ENCODE data around the gene EIF5A2. TPM values are rescaled to one million over a fixed set of nuclear protein-coding genes. Genes with fewer than 3 reads are reported as not detected.

The EIF5A2 gene
- total and polyA plus RNA-seq, 10 of the 15 experiments (the other 5 are each of a cell fraction or from before 2014, with no cell fraction given): 0.76 to 3.0 (median 2.2) TPM

DNA sequence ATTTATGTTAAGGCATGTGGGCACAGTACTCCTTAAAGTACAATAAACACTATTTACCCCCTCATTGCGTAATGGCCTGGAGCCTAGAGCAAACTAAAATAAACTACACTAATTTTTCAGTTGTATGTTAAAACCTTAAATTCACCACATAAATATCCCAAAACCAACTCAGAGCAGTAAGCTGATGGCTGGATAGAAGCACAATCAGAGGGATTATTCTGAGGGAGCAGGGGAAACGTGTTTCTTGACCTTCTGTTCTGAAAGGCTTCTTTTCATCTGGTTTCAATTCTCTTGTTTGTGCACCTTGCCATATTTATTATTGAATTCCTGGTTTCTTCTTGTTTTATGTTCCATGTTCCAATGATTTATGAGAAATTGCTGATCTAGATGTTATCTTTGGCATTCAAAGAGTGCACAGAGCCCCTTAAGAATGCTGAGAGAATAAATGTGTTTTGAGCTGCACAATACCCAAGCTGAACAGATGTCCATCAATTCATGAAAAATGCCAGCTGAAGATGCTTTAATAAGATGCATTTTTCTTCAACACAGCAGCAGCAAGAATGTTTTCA, 68.1 kb downstream of the EIF5A2 start:
- no peak overlapping the region for H3K27ac ChIP-seq (ENCODE audit: control insufficient read depth, insufficient read depth)
- H4K20me1 ChIP-seq (ENCODE audit: control insufficient read depth, insufficient read depth): no peaks in the 10 kb centered on the region
- H2AFZ ChIP-seq (ENCODE audit: control insufficient read depth, low read depth, low read length): no peak overlapping the region
- ChIA-PET CTCF (interaction anchor here (0.7 to 1.4 kb wide), 3 partner anchors 8 to 426 kb away, joined by 3 to 5 read pairs (median 3); no protein-coding TSS in a partner anchor), POLR2A (no interaction called here), RAD21 (ENCODE audit: unreplicated experiment) (no interaction called here), SMC1A (ENCODE audit: uncharacterized antibody, unreplicated experiment) (no interaction called here)
- no peaks in the 10 kb centered on the region for H3K36me3 ChIP-seq (ENCODE audit: control insufficient read depth in 2 of 2, insufficient read depth in 2 of 2, low read length in 1 of 2)
- H3K79me2 ChIP-seq (ENCODE audit: control insufficient read depth, insufficient read depth, low read length): no peaks in the 10 kb centered on the region
- no peak overlapping the region for H3K9ac ChIP-seq (ENCODE audit: control insufficient read depth, insufficient read depth, low read length)
- in situ Hi-C loops (cut with MboI): no loop called here
- no TSS peak for BruUV-seq (replicated peaks)
- H3K4me2 ChIP-seq (ENCODE audit: control insufficient read depth, insufficient read depth): no peak overlapping the region
- TF ChIP-seq CHD2 (IDR thresholded peaks at IDR 0.05; ENCODE audit: borderline replicate concordance, low read depth, low read length) (no peak), NFXL1 (IDR thresholded peaks at IDR 0.05; ENCODE audit: borderline replicate concordance) (no peak), ZSCAN29 (IDR thresholded peaks at IDR 0.05) (no peak), EED (IDR thresholded peaks at IDR 0.05; ENCODE audit: low read depth) (no peak)
- no peaks in the 10 kb centered on the region for H3K4me1 ChIP-seq (ENCODE audit: control insufficient read depth, insufficient read depth, low read length)
- no peak for DNase-seq (ENCODE audit: low read depth, low spot score)
- no peak overlapping the region for H3K4me3 ChIP-seq
- no peak for ATAC-seq
- H3K27me3 ChIP-seq (replicated peaks in 1 of 2; ENCODE audit: control insufficient read depth in 2 of 2, insufficient read depth in 2 of 2, low read length in 1 of 2): peaks cover 0 to 7% of the 10 kb centered on the region in 2 experiments; a peak in 2 of 4 replicates
- no peak for FAIRE-seq
- H3K9me3 ChIP-seq (replicated peaks; ENCODE audit: control insufficient read depth, insufficient read depth, low read length): no peaks in the 10 kb centered on the region
- 28% methylated on average over 2 of the region's 2 CpGs for WGBS (ENCODE audit: insufficient coverage, insufficient replicate concordance, low lambda C conversion rate, missing lambda C conversion rate)
- intact Hi-C loops (cut with micrococcal nuclease; ENCODE audit: unreplicated experiment): no loop called here

DNA sequence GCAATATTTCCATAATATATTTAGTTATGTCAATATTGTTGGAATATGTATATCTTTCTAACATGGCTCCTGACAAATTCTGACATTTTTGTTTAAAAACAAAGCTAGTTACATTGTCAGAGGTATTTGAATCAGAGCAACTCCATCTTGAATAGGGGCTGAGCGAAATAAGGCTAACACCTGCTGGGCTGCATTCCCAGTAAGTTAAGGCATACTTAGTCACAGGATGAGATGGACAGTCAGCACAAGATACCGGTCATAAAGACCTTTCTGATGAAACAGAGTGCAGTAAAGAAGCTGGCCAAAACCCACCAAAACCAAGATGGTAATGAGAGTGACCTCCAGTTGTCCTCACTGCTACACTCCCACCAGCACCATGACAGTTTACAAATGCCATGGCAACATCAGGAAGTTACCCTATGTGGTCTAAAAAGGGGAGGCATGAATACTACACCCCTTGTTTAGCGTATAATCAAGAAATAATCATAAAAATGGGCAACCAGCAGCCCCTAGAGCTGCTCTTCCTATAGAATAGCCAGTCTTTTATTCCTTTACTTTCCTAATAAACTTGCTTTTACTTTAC, 68.8 kb downstream of the EIF5A2 start:
- peaks cover 0 to 7% of the 10 kb centered on the region in 2 experiments; a peak in 2 of 4 replicates for H3K27me3 ChIP-seq (replicated peaks in 1 of 2; ENCODE audit: control insufficient read depth in 2 of 2, insufficient read depth in 2 of 2, low read length in 1 of 2)
- 29% methylated on average over 3 of the region's 3 CpGs for WGBS (ENCODE audit: insufficient coverage, insufficient replicate concordance, low lambda C conversion rate, missing lambda C conversion rate)
- no peaks in the 10 kb centered on the region for H3K36me3 ChIP-seq (ENCODE audit: control insufficient read depth in 2 of 2, insufficient read depth in 2 of 2, low read length in 1 of 2)
- POLR2A ChIA-PET: no interaction called here
- ATAC-seq (no peak), FAIRE-seq (no peak), DNase-seq (ENCODE audit: low read depth, low spot score) (no peak)
- intact Hi-C loops (cut with micrococcal nuclease; ENCODE audit: unreplicated experiment) (no loop called here), in situ Hi-C loops (cut with MboI) (no loop called here)
- no peak overlapping the region for H3K4me2 ChIP-seq (ENCODE audit: control insufficient read depth, insufficient read depth)
- no peaks in the 10 kb centered on the region for H3K4me1 ChIP-seq (ENCODE audit: control insufficient read depth, insufficient read depth, low read length)
- no peaks in the 10 kb centered on the region for H3K9me3 ChIP-seq (replicated peaks; ENCODE audit: control insufficient read depth, insufficient read depth, low read length)
- H3K27ac ChIP-seq (ENCODE audit: control insufficient read depth, insufficient read depth): no peak overlapping the region
- no peak overlapping the region for H3K9ac ChIP-seq (ENCODE audit: control insufficient read depth, insufficient read depth, low read length)
- BruUV-seq (replicated peaks): no TSS peak
- H2AFZ ChIP-seq (ENCODE audit: control insufficient read depth, low read depth, low read length): no peak overlapping the region
- H4K20me1 ChIP-seq (ENCODE audit: control insufficient read depth, insufficient read depth): no peaks in the 10 kb centered on the region
- SMC1A ChIA-PET (ENCODE audit: uncharacterized antibody, unreplicated experiment): interaction anchor here (1.5 kb wide), 1 partner anchor 10 kb away, joined by 3 read pairs; no protein-coding TSS in a partner anchor
- RAD21 ChIA-PET (ENCODE audit: unreplicated experiment): no interaction called here
- no peak overlapping the region for H3K4me3 ChIP-seq
- CTCF ChIA-PET: interaction anchor here (0.7 to 1.4 kb wide), 2 partner anchors 9 to 426 kb away, joined by 3 read pairs; no protein-coding TSS in a partner anchor
- no peaks in the 10 kb centered on the region for H3K79me2 ChIP-seq (ENCODE audit: control insufficient read depth, insufficient read depth, low read length)
- TF ChIP-seq MTA2 (IDR thresholded peaks at IDR 0.05; ENCODE audit: low read depth) (no peak), HDAC2 (IDR thresholded peaks at IDR 0.05) (no peak), TCF12 (IDR thresholded peaks at IDR 0.05; ENCODE audit: low read depth, low read length) (no peak), RAD51 (IDR thresholded peaks at IDR 0.05) (no peak), RAD21 (IDR thresholded peaks at IDR 0.05; ENCODE audit: insufficient read depth, low read depth, low read length) (no peak), NFYB (IDR thresholded peaks at IDR 0.05; ENCODE audit: insufficient read depth, low read depth, low read length) (no peak), TAF1 (IDR thresholded peaks at IDR 0.05; ENCODE audit: borderline replicate concordance, low read depth, low read length) (no peak), POLR2AphosphoS5 (IDR thresholded peaks at IDR 0.05; ENCODE audit: low read length) (no peak), FOXK2 (IDR thresholded peaks at IDR 0.05) (no peak)
- TF ChIP-seq, protein P1, sequence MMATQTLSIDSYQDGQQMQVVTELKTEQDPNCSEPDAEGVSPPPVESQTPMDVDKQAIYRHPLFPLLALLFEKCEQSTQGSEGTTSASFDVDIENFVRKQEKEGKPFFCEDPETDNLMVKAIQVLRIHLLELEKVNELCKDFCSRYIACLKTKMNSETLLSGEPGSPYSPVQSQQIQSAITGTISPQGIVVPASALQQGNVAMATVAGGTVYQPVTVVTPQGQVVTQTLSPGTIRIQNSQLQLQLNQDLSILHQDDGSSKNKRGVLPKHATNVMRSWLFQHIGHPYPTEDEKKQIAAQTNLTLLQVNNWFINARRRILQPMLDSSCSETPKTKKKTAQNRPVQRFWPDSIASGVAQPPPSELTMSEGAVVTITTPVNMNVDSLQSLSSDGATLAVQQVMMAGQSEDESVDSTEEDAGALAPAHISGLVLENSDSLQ (IDR thresholded peaks at IDR 0.05): no peak
- TF ChIP-seq, protein P2, sequence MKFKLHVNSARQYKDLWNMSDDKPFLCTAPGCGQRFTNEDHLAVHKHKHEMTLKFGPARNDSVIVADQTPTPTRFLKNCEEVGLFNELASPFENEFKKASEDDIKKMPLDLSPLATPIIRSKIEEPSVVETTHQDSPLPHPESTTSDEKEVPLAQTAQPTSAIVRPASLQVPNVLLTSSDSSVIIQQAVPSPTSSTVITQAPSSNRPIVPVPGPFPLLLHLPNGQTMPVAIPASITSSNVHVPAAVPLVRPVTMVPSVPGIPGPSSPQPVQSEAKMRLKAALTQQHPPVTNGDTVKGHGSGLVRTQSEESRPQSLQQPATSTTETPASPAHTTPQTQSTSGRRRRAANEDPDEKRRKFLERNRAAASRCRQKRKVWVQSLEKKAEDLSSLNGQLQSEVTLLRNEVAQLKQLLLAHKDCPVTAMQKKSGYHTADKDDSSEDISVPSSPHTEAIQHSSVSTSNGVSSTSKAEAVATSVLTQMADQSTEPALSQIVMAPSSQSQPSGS (IDR thresholded peaks at IDR 0.05; ENCODE audit: low read length): no peak
